GM10266 (cell line): ENCODE measurements around the gene ARID5B.

Experiments used
- DNase-seq: peaks from one replicate; pipeline ENCODE4 v3.0.0; 2012; ENCODE audit errors: extremely low spot score
- CTCF ChIP-seq: IDR thresholded peaks from 2 replicates; pipeline ENCODE4 v1.5.1; 2012; ENCODE audit warnings: mild to moderate bottlenecking, low read depth; ENCODE audit not compliant: control insufficient read depth, insufficient read depth; ENCODE audit errors: missing control alignments

Gene ARID5B

GRCh38 chr10:62004042-62004441 is 102.5 kb downstream of the ARID5B start:
- no peak for DNase-seq
- no peak for TF ChIP-seq CTCF

- DNase-seq: no peak
- TF ChIP-seq CTCF: no peak
Observed at GRCh38 chr10:62005281-62005680, 103.8 kb downstream of the ARID5B start.

GRCh38 chr10:62005687-62006086 is 104.2 kb downstream of the ARID5B start:
- no peak for TF ChIP-seq CTCF
- no peak for DNase-seq

- no peak for TF ChIP-seq CTCF
- DNase-seq: no peak
Observed at GRCh38 chr10:62007145-62007544, 105.6 kb downstream of the ARID5B start.

- DNase-seq: no peak
- TF ChIP-seq CTCF: no peak
Observed at GRCh38 chr10:62008196-62008595, 106.7 kb downstream of the ARID5B start.

- DNase-seq: no peak
- TF ChIP-seq CTCF: no peak
Observed at GRCh38 chr10:62008946-62009345, 107.4 kb downstream of the ARID5B start.

GRCh38 chr10:62010366-62010765 is 108.9 kb downstream of the ARID5B start:
- no peak for TF ChIP-seq CTCF
- no peak for DNase-seq

- no peak for TF ChIP-seq CTCF
- no peak for DNase-seq
Observed at GRCh38 chr10:62011558-62011957, 110.1 kb downstream of the ARID5B start.
